HepG2 (cell line): Measurements from ENCODE around the gene MYCBPAP. TPM values are rescaled to one million over a fixed set of nuclear protein-coding genes. Genes with fewer than 3 reads are reported as not detected.

Experiments used
- CBFB ChIP-seq: sonication (generic); formaldehyde crosslinking; IDR thresholded peaks from 2 replicates; pipeline ENCODE4 v1.4.0; 2020; ENCODE audit warnings: missing genetic modification reagents
- CHD2 ChIP-seq: IDR thresholded peaks from 2 replicates; pipeline ENCODE4 v1.6.1; 2011; ENCODE audit warnings: low read depth, low read length, improper control_type of control experiment
- DNMT3B ChIP-seq: conservative IDR thresholded peaks from 2 replicates; pipeline ENCODE4 v1.6.1; 2016; ENCODE audit warnings: missing biosample characterization, control low read depth
- FOXP1 ChIP-seq, 2 experiments: fragments of 450-650 bp in 1 of 2; IDR thresholded peaks; 2 replicates each; pipeline ENCODE4 v1.6.1; 2017 to 2018; ENCODE audit warnings: antibody characterized with exemption in 1 of 2
- HMG20B ChIP-seq: conservative IDR thresholded peaks from 2 replicates; pipeline ENCODE4 v1.6.1; 2016; ENCODE audit warnings: missing genetic modification reagents, missing compliant biosample characterization
- MED8 ChIP-seq: sonication (generic); formaldehyde crosslinking; IDR thresholded peaks from 2 replicates; pipeline ENCODE4 v1.8.1; 2023; ENCODE audit warnings: mild to moderate bottlenecking, missing genetic modification reagents; ENCODE audit not compliant: insufficient replicate concordance
- MXI1 ChIP-seq: IDR thresholded peaks from 3 replicates; pipeline ENCODE4 v1.6.1; 2012; ENCODE audit warnings: low read depth, low read length, inconsistent platforms, borderline replicate concordance
- MYNN ChIP-seq: sonication (generic); formaldehyde crosslinking; IDR thresholded peaks from 2 replicates; pipeline ENCODE4 v1.4.0; 2020; ENCODE audit warnings: mild to moderate bottlenecking, low read depth, missing genetic modification reagents
- NR2C2 ChIP-seq: sonication (generic); formaldehyde crosslinking; IDR thresholded peaks from 2 replicates; pipeline ENCODE4 v1.4.0; 2020; ENCODE audit warnings: missing genetic modification reagents, mild to moderate bottlenecking, moderate library complexity, borderline replicate concordance
- NRL ChIP-seq: sonication (generic); formaldehyde crosslinking; IDR thresholded peaks from 2 replicates; pipeline ENCODE4 v1.5.0; 2020; ENCODE audit warnings: missing genetic modification reagents, mild to moderate bottlenecking, moderate library complexity, borderline replicate concordance
- RBM22 ChIP-seq: fragments of 200-400 bp; formaldehyde crosslinking; optimal IDR thresholded peaks from 2 replicates; pipeline ENCODE3; 2017; ENCODE audit warnings: mild to moderate bottlenecking, low read length, moderate library complexity
- RXRA ChIP-seq: sonication (generic); formaldehyde crosslinking; IDR thresholded peaks from 2 replicates; pipeline ENCODE4 v1.5.1; 2020; ENCODE audit warnings: missing genetic modification reagents
- TEAD2 ChIP-seq: sonication (generic); formaldehyde crosslinking; IDR thresholded peaks from 2 replicates; pipeline ENCODE4 v1.9.0; 2021; ENCODE audit warnings: missing genetic modification reagents
- ZFP37 ChIP-seq: sonication (generic); formaldehyde crosslinking; IDR thresholded peaks from 2 replicates; pipeline ENCODE4 v1.4.0; 2020; ENCODE audit warnings: missing genetic modification reagents, borderline replicate concordance
- ZMYM2 ChIP-seq: sonication (generic); formaldehyde crosslinking; IDR thresholded peaks from 2 replicates; pipeline ENCODE4 v1.8.0; 2022; ENCODE audit warnings: mild to moderate bottlenecking, missing genetic modification reagents
- ZNF260 ChIP-seq: sonication (generic); formaldehyde crosslinking; IDR thresholded peaks from 2 replicates; pipeline ENCODE4 v1.4.0; 2020; ENCODE audit warnings: missing genetic modification reagents, low read depth, mild to moderate bottlenecking, borderline replicate concordance
- ZNF44 ChIP-seq: sonication (generic); formaldehyde crosslinking; IDR thresholded peaks from 2 replicates; pipeline ENCODE4 v1.5.1; 2020; ENCODE audit warnings: mild to moderate bottlenecking, missing genetic modification reagents
- ZNF773 ChIP-seq: sonication (generic); formaldehyde crosslinking; IDR thresholded peaks from 2 replicates; pipeline ENCODE4 v1.4.0; 2020; ENCODE audit warnings: missing genetic modification reagents, borderline replicate concordance
- ZNF839 ChIP-seq: sonication (generic); formaldehyde crosslinking; IDR thresholded peaks from 2 replicates; pipeline ENCODE4 v1.4.0; 2020; ENCODE audit warnings: missing genetic modification reagents, mild to moderate bottlenecking, borderline replicate concordance
- ZNF879 ChIP-seq: sonication (generic); formaldehyde crosslinking; IDR thresholded peaks from 2 replicates; pipeline ENCODE4 v1.8.1; 2023; ENCODE audit warnings: missing genetic modification reagents
- polyA plus RNA-seq, 8 experiments: library from polyadenylated mRNA; depleted of rRNA in 3 of 8; stranded (reverse) in 7 of 8; unstranded in 1 of 8; fragments of >200 nt; fragmentation: Illumina TruSeq in 4 of 8; extraction: Trizol in 4 of 8; gene quantifications; 2 replicates each; pipeline versions ENCODE4 v1.2.1 to v1.2.3, GENCODE V29; 2011 to 2016; ENCODE audit warnings: low read depth in 4 of 8, missing spikeins in 1 of 8, mixed read lengths in 1 of 8; ENCODE audit not compliant: insufficient read depth in 1 of 8
- total RNA-seq, 5 experiments: library from RNA; depleted of rRNA; stranded (reverse); fragments of >200 nt; fragmentation: Illumina TruSeq; extraction: Trizol; gene quantifications; 2 replicates each; pipeline ENCODE4 v1.2.3, GENCODE V29; 2016; ENCODE audit warnings: low read depth in 1 of 5
- TF ChIP-seq, protein P1 (sequence below): IDR thresholded peaks from 2 replicates; pipeline ENCODE4 v1.6.1; 2012; ENCODE audit warnings: low read depth, low read length, improper control_type of control experiment
- TF ChIP-seq, protein P2 (sequence below): sonication (generic); formaldehyde crosslinking; IDR thresholded peaks from 2 replicates; pipeline ENCODE4 v1.8.0; 2022; ENCODE audit warnings: missing genetic modification reagents, mild to moderate bottlenecking, inconsistent platforms, borderline replicate concordance
- TF ChIP-seq, protein P3 (sequence below): fragments of 450-650 bp; IDR thresholded peaks from 2 replicates; pipeline ENCODE4 v1.6.1; 2017; ENCODE audit warnings: mild to moderate bottlenecking
- TF ChIP-seq, protein P4 (sequence below): IDR thresholded peaks from 2 replicates; pipeline ENCODE4 v1.6.1; 2016

MYCBPAP gene
- total and polyA plus RNA-seq, 2 of the 13 experiments (the other 11 are each of a cell fraction or from before 2014, with no cell fraction given), result 0.22 to 0.24 TPM

DNA sequence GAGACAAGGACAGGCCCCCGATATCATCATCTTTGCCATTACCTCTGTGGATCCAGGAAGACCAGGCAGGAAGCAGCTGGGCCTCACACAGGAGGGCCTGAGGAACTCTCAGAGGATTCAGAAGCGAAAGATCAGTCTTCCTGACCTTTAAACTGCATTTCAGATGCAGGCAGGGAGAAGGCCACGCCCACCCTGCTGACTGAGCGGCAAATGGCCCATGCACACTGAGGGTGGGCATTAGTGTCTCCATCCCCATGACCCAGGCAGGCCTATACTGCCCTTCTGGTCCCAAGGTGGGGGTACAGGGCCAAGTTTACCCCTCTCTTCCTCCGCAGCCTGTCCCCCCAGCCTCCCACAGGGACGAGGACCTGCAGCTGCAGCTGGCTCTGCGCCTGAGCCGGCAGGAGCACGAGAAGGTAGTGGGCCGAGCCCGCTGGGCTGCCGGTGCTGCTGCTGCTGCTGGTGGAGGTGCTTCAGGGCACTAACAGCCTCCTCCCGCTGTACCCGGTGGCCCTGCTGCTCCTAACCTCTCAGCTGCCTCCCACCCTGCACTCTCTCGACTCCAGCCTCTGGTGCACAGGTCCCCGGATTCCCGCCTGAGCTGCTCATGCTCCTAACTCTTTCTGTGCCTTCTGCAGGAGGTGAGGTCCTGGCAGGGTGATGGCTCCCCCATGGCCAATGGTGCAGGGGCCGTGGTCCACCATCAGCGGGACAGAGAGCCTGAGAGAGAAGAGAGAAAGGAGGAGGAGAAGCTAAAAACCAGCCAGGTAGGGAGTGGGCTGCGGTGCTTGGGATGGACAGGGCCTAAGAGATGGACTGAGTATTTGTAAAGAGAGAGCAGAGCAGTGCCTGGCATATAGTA, 30.5 kb downstream of the MYCBPAP start (continued):
- TF ChIP-seq MED8, result no peak
- no peak for TF ChIP-seq ZFP37 (CRISPR knock-in tag)
- TF ChIP-seq, protein P1, sequence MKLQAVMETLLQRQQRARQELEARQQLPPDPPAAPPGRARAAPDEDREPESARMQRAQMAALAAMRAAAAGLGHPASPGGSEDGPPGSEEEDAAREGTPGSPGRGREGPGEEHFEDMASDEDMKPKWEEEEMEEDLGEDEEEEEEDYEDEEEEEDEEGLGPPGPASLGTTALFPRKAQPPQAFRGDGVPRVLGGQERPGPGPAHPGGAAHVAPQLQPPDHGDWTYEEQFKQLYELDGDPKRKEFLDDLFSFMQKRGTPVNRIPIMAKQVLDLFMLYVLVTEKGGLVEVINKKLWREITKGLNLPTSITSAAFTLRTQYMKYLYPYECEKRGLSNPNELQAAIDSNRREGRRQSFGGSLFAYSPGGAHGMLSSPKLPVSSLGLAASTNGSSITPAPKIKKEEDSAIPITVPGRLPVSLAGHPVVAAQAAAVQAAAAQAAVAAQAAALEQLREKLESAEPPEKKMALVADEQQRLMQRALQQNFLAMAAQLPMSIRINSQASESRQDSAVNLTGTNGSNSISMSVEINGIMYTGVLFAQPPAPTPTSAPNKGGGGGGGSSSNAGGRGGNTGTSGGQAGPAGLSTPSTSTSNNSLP, result no peak
- peak; percentile 69; the same call in 1 of the 2 replicates for TF ChIP-seq NR2C2 (CRISPR knock-in tag)
- no peak for TF ChIP-seq HMG20B (CRISPR knock-in tag)
- TF ChIP-seq RXRA, result peak; percentile 62
- no peak for TF ChIP-seq RBM22
- TF ChIP-seq ZNF773 (CRISPR knock-in tag), result no peak
- TF ChIP-seq, protein P2, sequence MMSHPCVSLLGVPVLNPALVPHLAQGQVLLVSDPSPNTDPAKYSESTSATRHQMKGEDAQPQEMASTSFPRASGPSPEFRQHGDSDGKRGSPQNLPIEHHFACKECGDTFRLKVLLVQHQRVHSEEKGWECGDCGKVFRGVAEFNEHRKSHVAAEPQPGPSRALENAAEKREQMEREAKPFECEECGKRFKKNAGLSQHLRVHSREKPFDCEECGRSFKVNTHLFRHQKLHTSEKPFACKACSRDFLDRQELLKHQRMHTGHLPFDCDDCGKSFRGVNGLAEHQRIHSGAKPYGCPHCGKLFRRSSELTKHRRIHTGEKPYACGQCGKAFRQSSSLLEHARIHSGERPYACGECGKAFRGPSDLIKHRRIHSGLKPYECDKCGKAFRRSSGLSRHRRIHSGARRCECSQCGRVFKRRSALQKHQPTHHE (CRISPR knock-in tag), result no peak
- TF ChIP-seq MXI1, result peak; percentile 11; the same call in 1 of the 3 replicates
- no peak for TF ChIP-seq CBFB
- no peak for TF ChIP-seq FOXP1 (IDR thresholded peaks at IDR 0.05)
- TF ChIP-seq FOXP1 (CRISPR knock-in tag; IDR thresholded peaks at IDR 0.05), result no peak
- TF ChIP-seq, protein P3, sequence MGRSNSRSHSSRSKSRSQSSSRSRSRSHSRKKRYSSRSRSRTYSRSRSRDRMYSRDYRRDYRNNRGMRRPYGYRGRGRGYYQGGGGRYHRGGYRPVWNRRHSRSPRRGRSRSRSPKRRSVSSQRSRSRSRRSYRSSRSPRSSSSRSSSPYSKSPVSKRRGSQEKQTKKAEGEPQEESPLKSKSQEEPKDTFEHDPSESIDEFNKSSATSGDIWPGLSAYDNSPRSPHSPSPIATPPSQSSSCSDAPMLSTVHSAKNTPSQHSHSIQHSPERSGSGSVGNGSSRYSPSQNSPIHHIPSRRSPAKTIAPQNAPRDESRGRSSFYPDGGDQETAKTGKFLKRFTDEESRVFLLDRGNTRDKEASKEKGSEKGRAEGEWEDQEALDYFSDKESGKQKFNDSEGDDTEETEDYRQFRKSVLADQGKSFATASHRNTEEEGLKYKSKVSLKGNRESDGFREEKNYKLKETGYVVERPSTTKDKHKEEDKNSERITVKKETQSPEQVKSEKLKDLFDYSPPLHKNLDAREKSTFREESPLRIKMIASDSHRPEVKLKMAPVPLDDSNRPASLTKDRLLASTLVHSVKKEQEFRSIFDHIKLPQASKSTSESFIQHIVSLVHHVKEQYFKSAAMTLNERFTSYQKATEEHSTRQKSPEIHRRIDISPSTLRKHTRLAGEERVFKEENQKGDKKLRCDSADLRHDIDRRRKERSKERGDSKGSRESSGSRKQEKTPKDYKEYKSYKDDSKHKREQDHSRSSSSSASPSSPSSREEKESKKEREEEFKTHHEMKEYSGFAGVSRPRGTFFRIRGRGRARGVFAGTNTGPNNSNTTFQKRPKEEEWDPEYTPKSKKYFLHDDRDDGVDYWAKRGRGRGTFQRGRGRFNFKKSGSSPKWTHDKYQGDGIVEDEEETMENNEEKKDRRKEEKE, result no peak
- no peak for TF ChIP-seq CHD2
- no peak for TF ChIP-seq ZMYM2 (CRISPR knock-in tag)
- 0 out of 2 replicates have a peak, but pooled peaks have one; percentile 11 for TF ChIP-seq ZNF879 (CRISPR knock-in tag)
- TF ChIP-seq ZNF839, result peak; percentile 94; the same call in 1 of the 2 replicates
- TF ChIP-seq ZNF260, result no peak; the same call in 1 of the 2 replicates
- peak; percentile 24; the same call in 1 of the 2 replicates for TF ChIP-seq ZNF44 (CRISPR knock-in tag)
- TF ChIP-seq, protein P4, sequence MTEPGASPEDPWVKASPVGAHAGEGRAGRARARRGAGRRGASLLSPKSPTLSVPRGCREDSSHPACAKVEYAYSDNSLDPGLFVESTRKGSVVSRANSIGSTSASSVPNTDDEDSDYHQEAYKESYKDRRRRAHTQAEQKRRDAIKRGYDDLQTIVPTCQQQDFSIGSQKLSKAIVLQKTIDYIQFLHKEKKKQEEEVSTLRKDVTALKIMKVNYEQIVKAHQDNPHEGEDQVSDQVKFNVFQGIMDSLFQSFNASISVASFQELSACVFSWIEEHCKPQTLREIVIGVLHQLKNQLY (CRISPR knock-in tag), result no peak
- TF ChIP-seq NRL (CRISPR knock-in tag), result no peak
- no peak for TF ChIP-seq MYNN (CRISPR knock-in tag)
- no peak for TF ChIP-seq TEAD2 (CRISPR knock-in tag)
- no peak for TF ChIP-seq DNMT3B
